GM19035 (cell line): ENCODE data around the gene DPF1.
"Not testable (repeated sequence)": the region's sequence is repeated elsewhere in the genome, so short reads cannot be mapped to it uniquely, and the experiment has no call there.

ENCODE experiments used
- ATAC-seq: cut with Tn5 transposase; IDR thresholded peaks from one replicate; pipeline ENCODE4 v1.9.1; 2021; ENCODE audit not compliant: unreplicated experiment

Gene DPF1

GRCh38 chr19:38250821-38251563, 27.0 kb upstream of the DPF1 start:
- ATAC-seq: no peak

GRCh38 chr19:38250428-38250820, 26.4 kb upstream of the DPF1 start:
- ATAC-seq: no peak

- no peak for ATAC-seq
These were observed 24.4 kb upstream of the DPF1 start for GRCh38 chr19:38248421-38248820.

GRCh38 chr19:38247734-38248268, 23.8 kb upstream of the DPF1 start:
- ATAC-seq: no peak

- no peak for ATAC-seq
These were observed 23.1 kb upstream of the DPF1 start for GRCh38 chr19:38247126-38247525.

GRCh38 chr19:38245826-38246498, 21.9 kb upstream of the DPF1 start:
- ATAC-seq: no peak

GRCh38 chr19:38243279-38243673, 19.3 kb upstream of the DPF1 start:
- ATAC-seq: no peak

GRCh38 chr19:38239816-38240215, 15.8 kb upstream of the DPF1 start:
- ATAC-seq: no peak

- ATAC-seq: no peak
These were observed 10.6 kb upstream of the DPF1 start for GRCh38 chr19:38234615-38235014.

GRCh38 chr19:38233740-38234251, 9.8 kb upstream of the DPF1 start:
- no peak for ATAC-seq

GRCh38 chr19:38231918-38232317, 7.9 kb upstream of the DPF1 start:
- ATAC-seq: no peak

GRCh38 chr19:38230506-38231133, 6.6 kb upstream of the DPF1 start:
- ATAC-seq: not testable (repeated sequence)

GRCh38 chr19:38229585-38230073, 5.6 kb upstream of the DPF1 start:
- no peak for ATAC-seq

- ATAC-seq: no peak
These were observed 4.7 kb upstream of the DPF1 start for GRCh38 chr19:38228491-38229439.

GRCh38 chr19:38228005-38228377, 4.0 kb upstream of the DPF1 start:
- no peak for ATAC-seq

GRCh38 chr19:38227287-38228004, 3.4 kb upstream of the DPF1 start:
- no peak for ATAC-seq

- not testable (repeated sequence) for ATAC-seq
These were observed 819 bp upstream of the DPF1 start for GRCh38 chr19:38224863-38225218.

GRCh38 chr19:38223617-38224013, 407 bp downstream of the DPF1 start:
- no peak for ATAC-seq

GRCh38 chr19:38223119-38223523, 901 bp downstream of the DPF1 start:
- no peak for ATAC-seq
